ENCODE results near the gene SYCP3.

DNA sequence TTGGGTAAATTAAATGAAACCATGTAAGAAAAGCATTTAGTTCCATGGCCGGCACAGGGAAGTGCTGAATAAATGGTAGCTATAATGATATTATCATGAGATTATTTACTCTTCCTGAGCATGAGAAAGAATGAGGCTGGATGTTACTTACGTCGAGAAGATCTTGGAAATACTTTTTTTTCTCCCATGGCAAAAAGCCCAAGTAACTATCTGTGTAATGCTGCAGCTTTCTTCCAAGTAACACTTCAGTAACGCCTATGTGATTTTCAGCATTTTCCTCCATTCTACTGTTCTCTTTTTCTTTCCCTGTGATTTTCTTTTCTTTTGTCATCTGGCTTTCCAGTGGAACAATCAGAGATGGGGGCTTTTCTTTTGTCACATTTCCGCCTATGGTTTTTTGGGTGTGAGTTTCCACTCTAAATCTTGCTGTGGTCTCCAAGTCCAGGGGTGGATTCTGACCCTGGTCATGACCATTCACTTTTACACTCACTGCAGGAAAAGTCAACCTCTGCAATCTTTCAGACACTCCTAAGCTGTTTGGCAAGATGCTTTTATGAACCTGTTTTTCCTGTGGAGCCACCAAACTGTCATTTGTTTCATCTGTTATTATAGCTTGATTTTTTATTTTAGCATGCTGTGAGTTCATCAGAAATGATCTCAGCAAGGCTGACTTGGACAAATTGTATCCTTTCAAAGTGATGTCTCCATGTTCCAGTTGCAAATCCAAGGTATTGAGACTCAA lies 25.0 kb upstream of the SYCP3 start:
- TF ChIP-seq, protein P1, sequence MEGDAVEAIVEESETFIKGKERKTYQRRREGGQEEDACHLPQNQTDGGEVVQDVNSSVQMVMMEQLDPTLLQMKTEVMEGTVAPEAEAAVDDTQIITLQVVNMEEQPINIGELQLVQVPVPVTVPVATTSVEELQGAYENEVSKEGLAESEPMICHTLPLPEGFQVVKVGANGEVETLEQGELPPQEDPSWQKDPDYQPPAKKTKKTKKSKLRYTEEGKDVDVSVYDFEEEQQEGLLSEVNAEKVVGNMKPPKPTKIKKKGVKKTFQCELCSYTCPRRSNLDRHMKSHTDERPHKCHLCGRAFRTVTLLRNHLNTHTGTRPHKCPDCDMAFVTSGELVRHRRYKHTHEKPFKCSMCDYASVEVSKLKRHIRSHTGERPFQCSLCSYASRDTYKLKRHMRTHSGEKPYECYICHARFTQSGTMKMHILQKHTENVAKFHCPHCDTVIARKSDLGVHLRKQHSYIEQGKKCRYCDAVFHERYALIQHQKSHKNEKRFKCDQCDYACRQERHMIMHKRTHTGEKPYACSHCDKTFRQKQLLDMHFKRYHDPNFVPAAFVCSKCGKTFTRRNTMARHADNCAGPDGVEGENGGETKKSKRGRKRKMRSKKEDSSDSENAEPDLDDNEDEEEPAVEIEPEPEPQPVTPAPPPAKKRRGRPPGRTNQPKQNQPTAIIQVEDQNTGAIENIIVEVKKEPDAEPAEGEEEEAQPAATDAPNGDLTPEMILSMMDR (CRISPR knock-in tag; IDR thresholded peaks at IDR 0.05): no peak
- no peak for TF ChIP-seq CREB1 (IDR thresholded peaks at IDR 0.05)
- no peak for TF ChIP-seq CREB1 (CRISPR knock-in tag; IDR thresholded peaks at IDR 0.05)
- no peak for TF ChIP-seq TCF7 (IDR thresholded peaks at IDR 0.05; ENCODE audit: low read depth)
- TF ChIP-seq, protein P2, sequence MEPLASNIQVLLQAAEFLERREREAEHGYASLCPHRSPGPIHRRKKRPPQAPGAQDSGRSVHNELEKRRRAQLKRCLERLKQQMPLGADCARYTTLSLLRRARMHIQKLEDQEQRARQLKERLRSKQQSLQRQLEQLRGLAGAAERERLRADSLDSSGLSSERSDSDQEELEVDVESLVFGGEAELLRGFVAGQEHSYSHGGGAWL (CRISPR knock-in tag; IDR thresholded peaks at IDR 0.05): no peak
- no peak for TF ChIP-seq FOXJ3 (CRISPR knock-in tag; IDR thresholded peaks at IDR 0.05; ENCODE audit: borderline replicate concordance)
- TF ChIP-seq, protein P3, sequence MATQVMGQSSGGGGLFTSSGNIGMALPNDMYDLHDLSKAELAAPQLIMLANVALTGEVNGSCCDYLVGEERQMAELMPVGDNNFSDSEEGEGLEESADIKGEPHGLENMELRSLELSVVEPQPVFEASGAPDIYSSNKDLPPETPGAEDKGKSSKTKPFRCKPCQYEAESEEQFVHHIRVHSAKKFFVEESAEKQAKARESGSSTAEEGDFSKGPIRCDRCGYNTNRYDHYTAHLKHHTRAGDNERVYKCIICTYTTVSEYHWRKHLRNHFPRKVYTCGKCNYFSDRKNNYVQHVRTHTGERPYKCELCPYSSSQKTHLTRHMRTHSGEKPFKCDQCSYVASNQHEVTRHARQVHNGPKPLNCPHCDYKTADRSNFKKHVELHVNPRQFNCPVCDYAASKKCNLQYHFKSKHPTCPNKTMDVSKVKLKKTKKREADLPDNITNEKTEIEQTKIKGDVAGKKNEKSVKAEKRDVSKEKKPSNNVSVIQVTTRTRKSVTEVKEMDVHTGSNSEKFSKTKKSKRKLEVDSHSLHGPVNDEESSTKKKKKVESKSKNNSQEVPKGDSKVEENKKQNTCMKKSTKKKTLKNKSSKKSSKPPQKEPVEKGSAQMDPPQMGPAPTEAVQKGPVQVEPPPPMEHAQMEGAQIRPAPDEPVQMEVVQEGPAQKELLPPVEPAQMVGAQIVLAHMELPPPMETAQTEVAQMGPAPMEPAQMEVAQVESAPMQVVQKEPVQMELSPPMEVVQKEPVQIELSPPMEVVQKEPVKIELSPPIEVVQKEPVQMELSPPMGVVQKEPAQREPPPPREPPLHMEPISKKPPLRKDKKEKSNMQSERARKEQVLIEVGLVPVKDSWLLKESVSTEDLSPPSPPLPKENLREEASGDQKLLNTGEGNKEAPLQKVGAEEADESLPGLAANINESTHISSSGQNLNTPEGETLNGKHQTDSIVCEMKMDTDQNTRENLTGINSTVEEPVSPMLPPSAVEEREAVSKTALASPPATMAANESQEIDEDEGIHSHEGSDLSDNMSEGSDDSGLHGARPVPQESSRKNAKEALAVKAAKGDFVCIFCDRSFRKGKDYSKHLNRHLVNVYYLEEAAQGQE (IDR thresholded peaks at IDR 0.05; ENCODE audit: borderline replicate concordance in 1 of 2, low read depth in 1 of 2, low read length in 2 of 2): no peak
